SK-N-SH (cell line): ENCODE measurements around the gene BMP4. TPM values are rescaled to one million over a fixed set of nuclear protein-coding genes. Genes with fewer than 3 reads are reported as not detected.

Experiments
- CTCF ChIA-PET: fragments of 300-600, 350-600 bp; formaldehyde crosslinking; extraction: SDS; loops from one replicate; lab custom pipeline; 2021; lab: Yijun Ruan, JAX
- POLR2A ChIA-PET: fragments of 350-600 bp; sonication (Branson Sonifier 250); formaldehyde crosslinking; extraction: SDS; loops from one replicate; lab custom pipeline; 2020; ENCODE audit warnings: antibody characterized with exemption, inconsistent platforms; lab: Yijun Ruan, JAX
- DNase-seq: peaks from one replicate; pipeline ENCODE4 v3.0.0; 2012
- H2AFZ ChIP-seq: fragments of 200-600 bp; sonication (generic); 2 replicates; pipeline ENCODE4 v1.8.1; 2016; ENCODE audit warnings: antibody characterized with exemption, mild to moderate bottlenecking, low read depth
- H3F3A ChIP-seq: fragments of 200-600 bp; sonication (generic); replicated peaks from 2 replicates; pipeline ENCODE3; 2016; ENCODE audit warnings: antibody characterized with exemption, mild to moderate bottlenecking; ENCODE audit not compliant: insufficient read depth
- H3K27ac ChIP-seq, 2 experiments: fragments of 200-500 bp in 1 of 2; fragments of 200-600 bp in 1 of 2; sonication (Bioruptor generic) in 1 of 2; sonication (generic), shearing (Covaris generic) in 1 of 2; 2 replicates each; pipeline versions ENCODE4 v1.5.1 to v1.6.1; 2014 to 2016; ENCODE audit warnings: low read depth in 2 of 2, inconsistent platforms in 1 of 2, low read length in 1 of 2, mild to moderate bottlenecking in 1 of 2, mixed read lengths in 1 of 2
- H3K27me3 ChIP-seq: fragments of 200-600 bp; sonication (generic), shearing (Covaris generic); 2 replicates; pipeline ENCODE4 v1.6.1; 2016; ENCODE audit warnings: mixed run types; ENCODE audit not compliant: insufficient read depth
- H3K36me3 ChIP-seq, 2 experiments: fragments of 200-500 bp in 1 of 2; fragments of 200-600 bp in 1 of 2; sonication (Bioruptor generic) in 1 of 2; sonication (generic) in 1 of 2; replicated peaks in 1 of 2; 2 replicates each; pipeline versions ENCODE3 to v1.5.1; 2014 to 2016; ENCODE audit warnings: low read length in 1 of 2, mild to moderate bottlenecking in 1 of 2; ENCODE audit not compliant: insufficient read depth in 2 of 2, control insufficient read depth in 1 of 2
- H3K4me1 ChIP-seq, 2 experiments: fragments of 200-500 bp in 1 of 2; fragments of 200-600 bp in 1 of 2; sonication (Bioruptor generic) in 1 of 2; sonication (generic), shearing (Covaris generic) in 1 of 2; 2 replicates each; pipeline versions ENCODE4 v1.5.1 to v1.6.1; 2014 to 2016; ENCODE audit warnings: low read depth in 1 of 2, low read length in 1 of 2, mixed run types in 1 of 2; ENCODE audit not compliant: insufficient read depth in 2 of 2, control insufficient read depth in 1 of 2
- H3K4me2 ChIP-seq: fragments of 200-600 bp; sonication (generic), shearing (Covaris generic); 2 replicates; pipeline ENCODE4 v1.6.1; 2017; ENCODE audit warnings: mixed run types
- H3K4me3 ChIP-seq, 2 experiments: fragments of 200-500 bp in 1 of 2; fragments of 200-600 bp in 1 of 2; sonication (Bioruptor generic) in 1 of 2; sonication (generic), shearing (Covaris generic) in 1 of 2; 2 replicates each; pipeline versions ENCODE4 v1.5.1 to v1.8.1; 2014 to 2016; ENCODE audit warnings: low read depth in 2 of 2, inconsistent platforms in 1 of 2, low read length in 1 of 2, mild to moderate bottlenecking in 1 of 2, mixed read lengths in 1 of 2, moderate library complexity in 1 of 2
- H3K79me2 ChIP-seq: fragments of 200-600 bp; sonication (generic); 2 replicates; pipeline ENCODE4 v1.8.1; 2017; ENCODE audit warnings: mild to moderate bottlenecking; ENCODE audit not compliant: insufficient read depth
- H3K9ac ChIP-seq: fragments of 200-600 bp; sonication (generic); 2 replicates; pipeline ENCODE4 v1.6.1; 2017; ENCODE audit warnings: mixed run types
- H3K9me2 ChIP-seq: fragments of 200-600 bp; sonication (generic); 2 replicates; pipeline ENCODE4 v1.6.1; 2017; ENCODE audit warnings: mixed run types
- H3K9me3 ChIP-seq: fragments of 200-600 bp; sonication (generic); 2 replicates; pipeline ENCODE4 v1.6.1; 2017; ENCODE audit warnings: mixed run types, mild to moderate bottlenecking, moderate library complexity
- H4K20me1 ChIP-seq: fragments of 200-600 bp; sonication (generic); 2 replicates; pipeline ENCODE4 v1.6.1; 2017; ENCODE audit warnings: mild to moderate bottlenecking, mixed run types; ENCODE audit not compliant: insufficient read depth
- ELF1 ChIP-seq: IDR thresholded peaks from 2 replicates; pipeline ENCODE4 v1.4.0; 2012
- EZH2phosphoT487 ChIP-seq: fragments of 200-600 bp; sonication (generic); IDR thresholded peaks from 2 replicates; pipeline ENCODE4 v1.6.1; 2017; ENCODE audit warnings: low read depth, mixed run types, mild to moderate bottlenecking, antibody characterized with exemption, moderate library complexity, borderline replicate concordance
- GABPA ChIP-seq: IDR thresholded peaks from 2 replicates; pipeline ENCODE4 v1.4.0; 2012; ENCODE audit warnings: low read depth, mild to moderate bottlenecking
- GATA2 ChIP-seq: sonication (generic); formaldehyde crosslinking; IDR thresholded peaks from 2 replicates; pipeline ENCODE4 v1.5.0; 2020; ENCODE audit warnings: mild to moderate bottlenecking, missing genetic modification reagents
- RAD21 ChIP-seq: IDR thresholded peaks from 2 replicates; pipeline ENCODE4 v1.6.1; 2012; ENCODE audit warnings: mild to moderate bottlenecking, low read length
- REST ChIP-seq: IDR thresholded peaks from 2 replicates; pipeline ENCODE4 v1.6.1; 2012; ENCODE audit warnings: mild to moderate bottlenecking, low read depth, low read length, moderate library complexity
- RXRA ChIP-seq: IDR thresholded peaks from 2 replicates; pipeline ENCODE4 v1.4.0; 2012; ENCODE audit warnings: low read depth, mild to moderate bottlenecking, borderline replicate concordance
- SMC3 ChIP-seq: IDR thresholded peaks from 2 replicates; pipeline ENCODE4 v1.6.1; 2012; ENCODE audit warnings: low read depth, low read length, improper control_type of control experiment
- TAF1 ChIP-seq: IDR thresholded peaks from 2 replicates; pipeline ENCODE4 v1.6.1; 2012; ENCODE audit warnings: low read depth, mild to moderate bottlenecking, low read length, moderate library complexity, borderline replicate concordance
- YY1 ChIP-seq: IDR thresholded peaks from 2 replicates; pipeline ENCODE4 v1.4.0; 2012; ENCODE audit warnings: low read depth, mild to moderate bottlenecking
- WGBS: methylation state at CpG from one replicate; pipeline ENCODE4 v1.1.6; 2017; ENCODE audit warnings: low lambda C conversion rate; 5-methylcytosine and 5-hydroxymethylcytosine counted together
- polyA plus RNA-seq, 3 experiments: library from polyadenylated mRNA; depleted of rRNA; stranded (reverse); fragments of >200 nt; gene quantifications; 2 replicates each; pipeline ENCODE4 v1.2.3, GENCODE V29; 2012
- TF ChIP-seq, protein P1 (sequence below): IDR thresholded peaks from 2 replicates; pipeline ENCODE4 v1.4.0; 2012; ENCODE audit warnings: low read depth, borderline replicate concordance

The BMP4 gene
- polyA plus RNA-seq, 1 of the 3 experiments (the other 2 are of a cell fraction): not detected

DNA sequence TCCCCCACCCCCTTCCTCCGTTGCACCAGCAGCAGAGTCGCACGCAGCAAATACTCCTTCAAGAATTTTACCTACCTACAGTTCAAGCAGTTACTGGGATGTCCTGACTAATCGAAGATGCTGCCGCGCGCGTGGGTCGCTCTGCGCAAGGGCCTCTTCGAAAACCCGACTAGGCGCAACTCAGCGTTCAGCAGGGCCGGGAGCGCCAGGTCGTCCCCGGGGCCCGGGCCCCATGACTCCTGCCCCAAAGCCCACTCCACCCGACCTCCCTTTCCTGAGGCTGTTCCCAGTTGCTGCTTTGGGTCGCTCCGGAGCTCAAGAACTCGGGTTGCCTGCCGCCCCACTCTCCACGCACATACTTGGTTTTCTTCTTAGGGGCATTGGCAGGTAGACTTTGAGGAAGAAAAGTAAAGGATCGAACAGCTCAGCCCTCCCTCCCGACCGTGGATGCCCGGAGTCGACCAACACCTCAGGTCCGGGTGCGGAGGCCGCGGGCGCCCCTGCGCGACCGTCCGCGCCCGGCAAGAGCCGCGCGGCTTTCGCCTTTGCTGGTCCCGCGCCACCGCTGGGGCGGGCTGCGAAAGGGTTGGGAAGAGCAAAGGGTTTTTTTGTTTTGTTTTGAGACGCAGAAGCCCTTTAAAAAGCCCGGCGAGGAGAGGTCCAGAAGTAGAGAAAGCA is 1.9 kb downstream of the BMP4 start:
- WGBS: 7% methylated on average over 38 of the region's 53 CpGs
- H3K9me3 ChIP-seq: no peaks in the 10 kb centered on the region
- H3K79me2 ChIP-seq: no peaks in the 10 kb centered on the region
- H3K9ac ChIP-seq: no peak overlapping the region
- H3K27me3 ChIP-seq: peaks cover 93% of the 10 kb centered on the region
- H3K27ac ChIP-seq: no peak overlapping the region
- CTCF ChIA-PET: interaction anchor here (1.9 kb wide), 1 partner anchor 9 kb away, joined by 5 read pairs; no protein-coding TSS in a partner anchor
- H3F3A ChIP-seq: no peaks in the 10 kb centered on the region
- no peaks in the 10 kb centered on the region for H4K20me1 ChIP-seq
- peaks cover 0 to 4% of the 10 kb centered on the region in 2 experiments; a peak in 1 of 4 replicates for H3K4me1 ChIP-seq
- H3K36me3 ChIP-seq: no peaks in the 10 kb centered on the region
- peak overlapping the region; percentile 91; the same call in 1 of the 2 replicates for H3K4me2 ChIP-seq
- H3K9me2 ChIP-seq: no peaks in the 10 kb centered on the region
- peak overlapping the region in 1 of 2 experiments; percentile 54; a peak in 1 of 4 replicates for H3K4me3 ChIP-seq
- peak; percentile 40; the same call in 1 of the 2 replicates for TF ChIP-seq EZH2phosphoT487
- no peak for TF ChIP-seq GABPA
- TF ChIP-seq TAF1: no peak
- TF ChIP-seq YY1: no peak
- no peak for TF ChIP-seq GATA2
- H2AFZ ChIP-seq: no peak overlapping the region
- no peak for DNase-seq
- POLR2A ChIA-PET: no interaction called here

GRCh38 chr14:53953828-53954550 is 2.6 kb downstream of the BMP4 start:
- H3K36me3 ChIP-seq: no peaks in the 10 kb centered on the region
- peak overlapping the region; percentile 27 to 54; a peak in 3 of 4 replicates for H3K4me3 ChIP-seq
- H2AFZ ChIP-seq: peak overlapping the region; percentile 35; the same call in 1 of the 2 replicates
- H3K9ac ChIP-seq: no peak overlapping the region
- no peak overlapping the region for H3K27ac ChIP-seq
- DNase-seq: peak; percentile 46
- peaks cover 0 to 4% of the 10 kb centered on the region in 2 experiments; a peak in 1 of 4 replicates for H3K4me1 ChIP-seq
- POLR2A ChIA-PET: no interaction called here
- H3K79me2 ChIP-seq: no peaks in the 10 kb centered on the region
- no peaks in the 10 kb centered on the region for H3K9me2 ChIP-seq
- CTCF ChIA-PET: interaction anchor here (1.9 kb wide), 1 partner anchor 10 kb away, joined by 5 read pairs; no protein-coding TSS in a partner anchor
- peaks cover 90% of the 10 kb centered on the region for H3K27me3 ChIP-seq
- TF ChIP-seq REST: no peak
- TF ChIP-seq, protein P1, sequence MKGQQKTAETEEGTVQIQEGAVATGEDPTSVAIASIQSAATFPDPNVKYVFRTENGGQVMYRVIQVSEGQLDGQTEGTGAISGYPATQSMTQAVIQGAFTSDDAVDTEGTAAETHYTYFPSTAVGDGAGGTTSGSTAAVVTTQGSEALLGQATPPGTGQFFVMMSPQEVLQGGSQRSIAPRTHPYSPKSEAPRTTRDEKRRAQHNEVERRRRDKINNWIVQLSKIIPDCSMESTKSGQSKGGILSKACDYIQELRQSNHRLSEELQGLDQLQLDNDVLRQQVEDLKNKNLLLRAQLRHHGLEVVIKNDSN: no peak
- no peak for TF ChIP-seq ELF1
- no peak for TF ChIP-seq RXRA
- no peak for TF ChIP-seq RAD21
- TF ChIP-seq SMC3: no peak
- TF ChIP-seq GABPA: no peak
- H3F3A ChIP-seq: no peaks in the 10 kb centered on the region
- 3% methylated on average over 30 of the region's 51 CpGs for WGBS
- H3K9me3 ChIP-seq: no peaks in the 10 kb centered on the region
- no peaks in the 10 kb centered on the region for H4K20me1 ChIP-seq
- peak overlapping the region; percentile 91 for H3K4me2 ChIP-seq
